ENCODE data around the gene NCAN.
A peak's percentile ranks its signal among the peaks of the same experiment; 100 is the strongest.
"Not testable (repeated sequence)": the region's sequence is repeated elsewhere in the genome, so short reads cannot be mapped to it uniquely, and the experiment has no call there.

The NCAN gene

DNA sequence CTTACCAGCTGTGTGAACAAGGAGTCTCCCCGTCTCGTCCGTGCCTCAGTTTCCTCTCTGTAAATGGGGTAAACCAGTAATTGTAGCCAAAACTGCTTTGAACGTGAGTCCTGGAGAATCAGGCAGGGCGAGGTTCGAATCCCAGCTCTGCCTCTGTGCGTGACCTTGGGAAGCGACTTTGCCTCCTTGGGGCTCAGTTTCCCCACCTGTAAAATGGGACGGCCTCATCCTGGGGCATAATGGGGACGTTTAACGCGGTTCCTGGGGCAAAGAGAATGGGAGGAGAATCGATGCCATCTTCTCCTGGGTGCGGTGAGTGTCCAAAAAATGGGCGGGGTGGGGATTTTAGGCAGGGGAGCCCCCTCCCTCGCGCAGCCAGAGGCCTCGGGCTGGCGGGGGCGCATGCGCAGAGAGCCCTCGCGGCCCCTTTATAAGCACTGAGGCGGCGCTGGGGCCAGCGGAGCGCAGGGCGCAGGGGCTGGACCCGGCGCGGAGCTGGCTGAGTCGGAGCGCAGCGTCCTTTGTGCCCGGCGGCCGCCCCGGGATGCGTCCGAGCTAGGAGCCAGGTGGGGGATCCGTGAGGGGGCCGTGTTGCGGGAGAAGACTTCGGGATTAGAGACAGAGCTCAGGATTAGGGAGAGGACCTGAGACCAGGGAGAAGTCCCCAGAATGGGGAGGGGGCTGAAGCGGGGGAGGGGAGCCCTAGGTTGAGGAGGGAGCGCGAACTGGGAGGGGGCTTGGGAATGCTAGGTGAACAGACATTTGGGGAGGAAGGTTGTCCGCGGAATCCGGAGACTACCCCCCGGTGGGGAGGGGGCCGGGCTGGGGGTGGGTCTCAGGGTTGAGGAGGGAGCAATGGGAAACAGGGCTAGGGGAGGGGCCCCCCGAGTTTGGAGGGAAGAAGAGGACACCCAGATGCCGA lies at the start of gene NCAN:
Gene NCAN (plus strand): TSS at position 460 of the 922 bp plus-strand sequence. CDS start 4,996 bp downstream, outside the sequence.
- no peak for DNase-seq (ENCODE audit: low spot score)

DNA sequence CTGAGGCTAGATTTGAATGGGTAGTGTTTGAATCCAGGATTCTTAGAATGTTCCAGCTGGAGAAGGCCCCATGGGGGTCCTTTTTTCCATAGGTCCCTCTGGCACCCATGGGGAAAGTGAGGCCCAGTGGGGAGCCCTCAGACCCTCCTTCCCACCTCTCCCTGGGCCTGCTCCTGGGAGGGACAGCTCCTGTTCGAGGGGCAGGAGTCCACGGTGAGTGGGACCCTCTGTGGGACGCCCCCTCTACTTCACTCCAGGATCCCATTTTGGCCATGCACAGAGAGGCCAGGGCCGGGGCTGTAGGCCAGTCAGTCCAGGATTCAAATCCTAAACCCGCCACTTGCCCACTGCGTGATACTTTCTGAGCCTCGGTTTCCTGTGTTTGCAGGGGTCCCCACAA lies 49.3 kb upstream of the NCAN start:
- DNase-seq (ENCODE audit: low spot score) = no peak

GRCh38 chr19:19165396-19165795 lies 46.4 kb upstream of the NCAN start:
- no peak for DNase-seq (ENCODE audit: low spot score)

GRCh38 chr19:19167612-19168011 lies 44.1 kb upstream of the NCAN start:
- DNase-seq (ENCODE audit: low spot score) = peak; percentile 46

- DNase-seq (ENCODE audit: low spot score) = peak; percentile 62
Measured at GRCh38 chr19:19169236-19170052, 42.3 kb upstream of the NCAN start.

DNA sequence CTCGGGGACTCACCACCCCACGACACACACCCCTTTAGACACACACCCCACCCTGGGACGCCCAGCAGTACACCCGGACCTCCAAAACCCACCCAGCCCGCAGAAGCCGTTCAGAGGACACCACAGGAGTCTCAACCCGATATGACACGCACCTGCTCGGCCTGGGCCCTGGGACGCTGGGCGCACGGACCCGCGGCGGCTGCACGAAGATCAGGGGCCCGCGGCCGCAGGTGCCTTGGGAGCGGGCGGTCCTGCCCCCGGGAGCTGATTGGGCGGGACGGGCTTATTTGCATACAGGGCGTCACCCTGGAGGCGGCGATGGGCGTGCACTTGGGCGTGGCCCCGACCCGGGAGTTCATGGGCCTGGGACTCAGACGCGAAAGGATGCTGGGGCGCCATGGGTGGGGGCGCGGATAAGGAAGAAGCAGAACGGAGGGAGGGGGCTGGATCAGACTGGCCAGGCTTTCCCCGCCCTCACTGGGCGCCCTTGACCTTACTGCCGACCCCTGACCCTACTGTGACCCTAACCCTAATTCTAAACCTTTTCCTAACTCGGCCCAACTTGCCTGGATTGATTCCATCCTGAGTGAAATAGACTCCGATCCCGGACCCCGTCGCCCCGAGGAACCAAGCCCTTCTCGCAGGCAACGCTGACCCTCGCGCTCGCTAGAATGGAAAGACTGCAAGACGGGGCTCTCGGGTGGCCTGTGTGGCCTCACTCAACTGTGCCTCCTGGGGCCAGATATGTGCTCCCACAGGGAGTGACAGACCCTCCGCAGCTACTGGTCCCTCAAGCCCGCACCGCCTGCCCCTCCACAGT lies 41.5 kb upstream of the NCAN start, which contains the start of gene MEF2B:
Gene MEF2B (minus strand): TSS at position 211 of the 820 bp plus-strand sequence. CDS start 19,528 bp downstream, outside the sequence.
- DNase-seq (ENCODE audit: low spot score) = peak; percentile 95

GRCh38 chr19:19170873-19171672 lies 40.7 kb upstream of the NCAN start:
- peak; percentile 43 for DNase-seq (ENCODE audit: low spot score)

DNA sequence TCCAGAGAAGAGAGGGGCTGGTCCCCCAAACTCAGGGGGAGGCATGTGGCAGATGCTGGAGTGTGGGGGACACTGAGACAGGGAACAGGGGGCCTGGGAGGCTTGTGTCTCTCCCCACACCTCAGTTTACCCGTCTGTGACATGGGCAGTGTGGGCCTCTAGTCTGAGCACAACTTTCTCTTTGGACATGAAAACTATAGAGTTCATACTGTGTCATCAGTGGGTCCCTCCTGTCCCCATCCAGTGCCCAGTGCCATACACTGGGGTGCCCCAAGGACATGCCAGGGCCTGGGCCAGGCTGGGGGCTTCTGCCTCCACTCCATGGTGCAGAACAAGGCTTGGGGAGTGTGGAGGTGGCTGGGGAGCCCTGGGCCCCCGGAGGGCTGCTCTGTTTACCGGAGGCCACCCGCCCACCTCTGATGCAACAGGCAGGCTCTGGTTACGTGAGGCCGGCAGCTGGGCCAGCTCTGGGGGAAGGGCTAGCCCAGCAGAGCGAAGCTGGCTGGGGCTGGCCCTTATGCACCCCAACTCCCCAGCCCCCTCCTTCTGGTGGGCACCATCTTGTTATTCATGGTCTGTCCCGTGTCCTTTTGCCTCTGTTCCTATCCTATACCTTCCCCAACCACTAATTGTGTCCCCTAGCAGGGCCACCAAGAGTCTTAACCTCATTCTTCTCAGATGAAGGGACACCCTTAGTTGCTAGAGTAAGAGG lies 39.8 kb upstream of the NCAN start:
- peak; percentile 80 for DNase-seq (ENCODE audit: low spot score)

DNA sequence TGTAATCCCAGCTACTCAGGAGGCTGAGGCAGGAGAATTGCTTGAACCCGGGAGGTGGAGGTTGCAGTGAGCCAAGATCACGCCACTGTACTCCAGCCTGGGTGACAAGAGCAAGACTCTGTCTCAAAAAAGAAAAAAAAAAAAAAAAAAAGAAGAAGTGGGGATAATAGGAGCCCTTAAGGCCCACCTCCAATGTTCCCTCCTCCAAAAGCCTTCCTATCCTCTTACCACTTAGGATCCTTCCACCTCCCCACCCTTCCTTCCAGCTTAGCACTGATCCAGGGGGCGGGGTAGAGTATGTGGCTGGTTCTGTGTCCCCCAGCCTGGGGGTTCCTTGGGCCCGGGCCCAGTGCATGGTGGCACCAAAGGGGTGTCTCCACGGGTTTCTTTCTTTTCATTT lies 38.5 kb upstream of the NCAN start:
- not testable (repeated sequence) for DNase-seq (ENCODE audit: low spot score)

GRCh38 chr19:19176950-19177349 lies 34.8 kb upstream of the NCAN start:
- DNase-seq (ENCODE audit: low spot score) = no peak

- no peak for DNase-seq (ENCODE audit: low spot score)
Measured at GRCh38 chr19:19179548-19180441, 32.0 kb upstream of the NCAN start.

DNA sequence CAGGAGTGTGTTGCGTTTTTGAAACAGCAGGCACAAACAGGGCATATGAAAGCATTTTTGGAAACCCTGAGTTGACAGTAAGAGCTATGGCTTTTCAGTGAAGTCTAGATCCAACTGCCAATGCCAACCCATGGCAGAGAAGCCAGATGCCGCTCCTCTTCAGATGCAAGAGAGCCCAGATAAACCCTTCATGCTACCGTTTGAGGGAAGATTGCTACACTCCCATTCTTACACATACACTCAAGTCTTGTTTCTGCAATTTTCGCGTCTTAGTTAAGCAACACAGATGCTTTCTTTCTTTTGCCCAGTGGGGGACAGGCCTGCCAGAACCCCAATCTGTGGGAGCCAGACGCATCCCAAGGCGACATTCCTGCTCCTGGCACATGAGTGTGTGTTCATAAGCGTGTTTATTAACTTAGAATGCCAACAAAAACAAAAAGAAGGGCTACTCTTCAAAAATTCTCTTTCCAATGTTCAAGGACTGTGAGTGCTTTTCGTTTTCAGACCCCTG lies 30.2 kb upstream of the NCAN start:
- no peak for DNase-seq (ENCODE audit: low spot score)

DNA sequence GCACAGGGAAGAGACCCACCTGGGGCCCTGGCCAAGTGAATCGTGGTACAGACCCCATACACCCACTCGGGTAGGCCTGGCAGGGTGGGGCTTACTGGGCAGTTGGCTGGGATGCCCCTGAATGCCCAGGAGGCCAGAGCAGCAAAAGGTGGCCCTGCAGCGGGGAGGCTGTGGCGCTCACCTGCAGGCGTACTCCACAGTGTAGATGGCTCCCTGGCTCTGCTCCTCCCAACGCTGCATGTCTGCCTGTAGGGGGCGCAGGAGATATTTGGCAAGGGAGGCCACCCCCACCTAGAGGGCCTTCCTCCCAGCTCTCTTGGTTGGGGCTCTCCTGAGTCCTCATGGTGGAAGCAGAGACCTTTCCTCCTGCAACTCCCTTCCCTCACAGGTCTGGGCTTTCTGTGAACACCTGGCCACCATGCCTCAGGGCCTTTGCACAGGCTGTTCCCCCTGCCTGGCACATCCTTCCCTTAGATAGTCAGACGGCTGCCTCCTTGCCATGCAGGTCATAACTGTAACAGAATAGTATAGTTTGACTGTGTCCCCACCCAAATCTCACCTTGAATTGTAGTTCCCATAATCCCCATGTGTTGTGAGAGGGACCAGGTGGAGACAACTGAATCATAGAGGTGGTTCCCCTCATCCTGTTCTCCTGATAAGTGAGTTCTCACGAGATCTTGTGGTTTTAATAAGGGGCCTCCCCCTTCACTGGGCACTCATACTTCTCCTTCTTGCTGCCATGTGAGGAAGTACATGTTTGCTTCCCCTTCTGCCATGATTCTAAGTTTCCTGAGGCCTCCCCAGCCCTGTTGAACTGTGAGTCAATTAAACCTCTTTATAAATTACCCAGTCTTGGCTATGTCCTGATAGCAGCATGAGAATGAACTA lies 25.7 kb upstream of the NCAN start:
- DNase-seq (ENCODE audit: low spot score) = peak; percentile 81

DNA sequence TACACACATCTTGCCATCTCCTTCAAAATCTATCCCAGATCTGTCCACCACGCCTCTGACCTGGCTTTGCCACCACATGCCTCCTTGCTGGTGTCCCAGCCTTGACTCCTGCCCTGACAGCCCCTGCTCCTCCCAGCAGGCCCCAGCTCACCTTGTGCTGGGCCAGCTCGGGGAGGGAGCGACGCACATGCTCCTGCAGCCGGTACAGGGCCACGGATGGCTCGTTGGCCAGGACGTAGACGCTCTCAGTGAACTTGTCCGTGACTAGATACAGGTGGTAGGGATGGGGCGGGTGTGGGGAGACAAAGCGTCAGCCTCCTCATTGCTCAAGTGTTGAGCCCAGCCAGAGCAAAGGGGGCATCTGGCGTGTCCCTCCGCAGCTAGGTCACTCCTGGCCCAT lies 25.0 kb upstream of the NCAN start:
- DNase-seq (ENCODE audit: low spot score) = no peak

DNA sequence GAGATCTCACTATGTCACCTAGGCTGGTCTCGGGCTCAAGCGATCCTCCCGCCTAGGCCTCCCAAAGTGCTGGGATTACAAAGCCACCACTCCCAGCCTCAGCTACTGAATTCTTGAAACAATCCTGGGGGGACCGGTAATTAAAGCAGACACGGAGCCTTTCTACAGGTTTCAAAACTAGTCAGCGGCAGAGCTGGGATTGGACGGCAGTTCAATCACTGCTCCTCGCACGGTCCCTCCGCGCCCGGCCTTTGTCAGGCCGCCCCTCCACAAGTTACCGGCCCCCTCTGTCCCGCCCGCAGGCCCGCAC lies 20.0 kb upstream of the NCAN start:
- no peak for DNase-seq (ENCODE audit: low spot score)

GRCh38 chr19:19192078-19192882 lies 19.5 kb upstream of the NCAN start, which contains the start of the genes BORCS8 and RFXANK:
TSS of gene BORCS8 (minus strand) at chr19:19192152. CDS start at chr19:19192117, 35 bp downstream.
TSS of gene RFXANK (plus strand) at chr19:19192258. CDS start at chr19:19193947, 1,689 bp downstream.
- DNase-seq (ENCODE audit: low spot score) = peak; percentile 100

- DNase-seq (ENCODE audit: low spot score) = peak; percentile 72
Measured at GRCh38 chr19:19192910-19193423, 18.8 kb upstream of the NCAN start.

Measured in NAMALWA (cell line).